ENCODE measurements around the gene SNAI3. TPM values are rescaled to one million over a fixed set of nuclear protein-coding genes. Genes with fewer than 3 reads are reported as not detected.

The SNAI3 gene
- total RNA-seq, 1 experiment from 2014 or later: 9.1 TPM

GRCh38 chr16:88631384-88631783, 54.9 kb downstream of the SNAI3 start (continued):
- TF ChIP-seq, protein P1, sequence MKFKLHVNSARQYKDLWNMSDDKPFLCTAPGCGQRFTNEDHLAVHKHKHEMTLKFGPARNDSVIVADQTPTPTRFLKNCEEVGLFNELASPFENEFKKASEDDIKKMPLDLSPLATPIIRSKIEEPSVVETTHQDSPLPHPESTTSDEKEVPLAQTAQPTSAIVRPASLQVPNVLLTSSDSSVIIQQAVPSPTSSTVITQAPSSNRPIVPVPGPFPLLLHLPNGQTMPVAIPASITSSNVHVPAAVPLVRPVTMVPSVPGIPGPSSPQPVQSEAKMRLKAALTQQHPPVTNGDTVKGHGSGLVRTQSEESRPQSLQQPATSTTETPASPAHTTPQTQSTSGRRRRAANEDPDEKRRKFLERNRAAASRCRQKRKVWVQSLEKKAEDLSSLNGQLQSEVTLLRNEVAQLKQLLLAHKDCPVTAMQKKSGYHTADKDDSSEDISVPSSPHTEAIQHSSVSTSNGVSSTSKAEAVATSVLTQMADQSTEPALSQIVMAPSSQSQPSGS (CRISPR knock-in tag; IDR thresholded peaks at IDR 0.05; ENCODE audit: borderline replicate concordance, low read depth): no peak
- TF ChIP-seq ZNF425 (CRISPR knock-in tag; conservative IDR thresholded peaks at IDR 0.05) (no peak), ARID4B (CRISPR knock-in tag; IDR thresholded peaks at IDR 0.05; ENCODE audit: borderline replicate concordance) (no peak)

DNA sequence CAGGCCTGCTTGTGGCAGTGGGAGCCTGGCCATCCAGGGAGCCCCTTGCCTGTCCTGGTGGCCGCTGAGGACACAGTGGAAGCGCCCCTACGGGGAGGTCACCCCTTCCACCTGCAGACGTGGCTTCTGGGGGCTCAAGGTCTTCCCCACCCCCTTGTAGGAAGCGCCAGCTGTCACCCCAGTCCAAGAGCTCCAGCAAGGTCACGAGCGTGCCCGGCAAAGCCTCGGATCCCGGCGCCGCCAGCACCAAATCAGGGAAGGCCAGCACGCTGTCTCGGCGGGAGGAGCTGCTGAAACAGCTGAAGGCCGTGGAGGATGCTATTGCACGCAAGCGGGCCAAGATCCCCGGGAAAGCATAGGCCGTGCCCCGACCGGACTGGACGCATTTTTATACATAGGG, 55.4 kb downstream of the SNAI3 start:
- H3K27me3 Mint-ChIP-seq (ENCODE audit: low read depth): peaks cover 7% of the 10 kb centered on the region
- H3K36me3 Mint-ChIP-seq: peaks cover 29% of the 10 kb centered on the region
- H3K4me1 Mint-ChIP-seq: peaks cover 11% of the 10 kb centered on the region
- ChIA-PET CTCF (interaction anchor here (0.7 to 3.7 kb wide), 6 partner anchors 13 to 952 kb away, joined by 3 to 29 read pairs (median 5); no protein-coding TSS in a partner anchor), POLR2A (no interaction called here)
- TF ChIP-seq ATF6 (CRISPR knock-in tag; IDR thresholded peaks at IDR 0.05) (no peak), CREB1 (CRISPR knock-in tag; IDR thresholded peaks at IDR 0.05) (no peak), TCF7 (CRISPR knock-in tag; IDR thresholded peaks at IDR 0.05; ENCODE audit: low read depth) (no peak), TEAD4 (CRISPR knock-in tag; IDR thresholded peaks at IDR 0.05) (no peak), ZNF423 (CRISPR knock-in tag; IDR thresholded peaks at IDR 0.05) (no peak), FOXK1 (CRISPR knock-in tag; IDR thresholded peaks at IDR 0.05) (no peak), MYBL2 (CRISPR knock-in tag; IDR thresholded peaks at IDR 0.05) (no peak), ELF4 (CRISPR knock-in tag; IDR thresholded peaks at IDR 0.05; ENCODE audit: low read depth) (no peak)
- TF ChIP-seq, protein P1 (CRISPR knock-in tag; IDR thresholded peaks at IDR 0.05; ENCODE audit: borderline replicate concordance, low read depth): no peak
- H3K27ac Mint-ChIP-seq: no peak overlapping the region; the same call in 1 of the 2 replicates
- ATAC-seq: no peak
- no peak overlapping the region for H3K4me3 Mint-ChIP-seq
- no peaks in the 10 kb centered on the region for H3K9me3 Mint-ChIP-seq
- no peak for DNase-seq (ENCODE audit: low spot score)
